H9 (cell line): ENCODE data around the gene INO80B. TPM values are rescaled to one million over a fixed set of nuclear protein-coding genes. Genes with fewer than 3 reads are reported as not detected.
A peak's percentile ranks its signal among the peaks of the same experiment; 100 is the strongest.

Experiments
- DNase-seq: peaks from one replicate; pipeline ENCODE4 v3.0.0-alpha.2; 2017
- H2AFZ ChIP-seq: one replicate; pipeline ENCODE4 v1.6.1; 2013; ENCODE audit warnings: mild to moderate bottlenecking, low read length, control low read depth, moderate library complexity
- H2AK5ac ChIP-seq: 2 replicates; pipeline ENCODE4 v1.6.1; 2013; ENCODE audit warnings: low read length, control low read depth, mixed read lengths; ENCODE audit not compliant: insufficient read length
- H2BK120ac ChIP-seq: one replicate; pipeline ENCODE4 v1.6.1; 2013; ENCODE audit warnings: low read depth, mild to moderate bottlenecking, low read length, control low read depth, inconsistent platforms; ENCODE audit not compliant: poor library complexity, severe bottlenecking
- H2BK12ac ChIP-seq: 2 replicates; pipeline ENCODE4 v1.6.1; 2013; ENCODE audit warnings: low read length, control low read depth, mixed read lengths, low read depth; ENCODE audit not compliant: insufficient read length
- H2BK15ac ChIP-seq: 2 replicates; pipeline ENCODE4 v1.6.1; 2013; ENCODE audit warnings: low read depth, low read length, control low read depth
- H2BK20ac ChIP-seq: one replicate; pipeline ENCODE4 v1.6.1; 2013; ENCODE audit warnings: low read depth, mild to moderate bottlenecking, low read length, control low read depth, inconsistent platforms; ENCODE audit not compliant: poor library complexity, severe bottlenecking
- H2BK5ac ChIP-seq: 2 replicates; pipeline ENCODE4 v1.6.1; 2013; ENCODE audit warnings: low read length, control low read depth, mixed read lengths; ENCODE audit not compliant: insufficient read length
- H3K14ac ChIP-seq: 2 replicates; pipeline ENCODE4 v1.6.1; 2013; ENCODE audit warnings: low read length, control low read depth; ENCODE audit not compliant: insufficient read depth
- H3K18ac ChIP-seq: 2 replicates; pipeline ENCODE4 v1.6.1; 2013; ENCODE audit warnings: low read depth, mild to moderate bottlenecking, mixed read lengths, low read length, control low read depth; ENCODE audit not compliant: insufficient read length
- H3K23ac ChIP-seq: 2 replicates; pipeline ENCODE4 v1.6.1; 2013; ENCODE audit warnings: low read length, control low read depth, mixed read lengths, low read depth; ENCODE audit not compliant: insufficient read length
- H3K23me2 ChIP-seq: 2 replicates; pipeline ENCODE4 v1.6.1; 2013; ENCODE audit warnings: low read depth, mild to moderate bottlenecking, mixed read lengths, low read length, control low read depth; ENCODE audit not compliant: insufficient read length, poor library complexity, severe bottlenecking
- H3K27ac ChIP-seq: 2 replicates; pipeline ENCODE4 v1.5.1; 2013; ENCODE audit warnings: low read length, control low read depth, mixed read lengths, low read depth; ENCODE audit not compliant: insufficient read length
- H3K27me3 ChIP-seq: 2 replicates; pipeline ENCODE4 v1.6.1; 2013; ENCODE audit warnings: low read length, control low read depth, inconsistent platforms; ENCODE audit not compliant: insufficient read depth
- H3K4ac ChIP-seq: 2 replicates; pipeline ENCODE4 v1.6.1; 2013; ENCODE audit warnings: low read depth, mild to moderate bottlenecking, control low read depth, inconsistent platforms, low read length, moderate library complexity
- H3K4me1 ChIP-seq: 2 replicates; pipeline ENCODE4 v1.6.1; 2013; ENCODE audit warnings: low read length, control low read depth, inconsistent platforms; ENCODE audit not compliant: insufficient read depth
- H3K4me2 ChIP-seq: 2 replicates; pipeline ENCODE4 v1.6.1; 2013; ENCODE audit warnings: low read length, control low read depth, mixed read lengths; ENCODE audit not compliant: insufficient read length, insufficient read depth
- H3K56ac ChIP-seq: 2 replicates; pipeline ENCODE4 v1.6.1; 2013; ENCODE audit warnings: low read depth, mild to moderate bottlenecking, mixed read lengths, low read length, control low read depth; ENCODE audit not compliant: insufficient read length
- H3K79me1 ChIP-seq: 2 replicates; pipeline ENCODE4 v1.6.1; 2013; ENCODE audit warnings: low read depth, mild to moderate bottlenecking, moderate library complexity, low read length, control low read depth, inconsistent platforms; ENCODE audit not compliant: insufficient read depth, poor library complexity, severe bottlenecking
- H3K79me2 ChIP-seq: 2 replicates; pipeline ENCODE4 v1.6.1; 2013; ENCODE audit warnings: low read length, control low read depth, inconsistent platforms; ENCODE audit not compliant: insufficient read depth
- H3K9ac ChIP-seq: 2 replicates; pipeline ENCODE4 v1.6.1; 2013; ENCODE audit warnings: low read length, control low read depth, mixed read lengths; ENCODE audit not compliant: insufficient read length; ENCODE audit errors: extremely low read depth
- H3K9me3 ChIP-seq: one replicate; pipeline ENCODE4 v1.6.1; 2013; ENCODE audit warnings: low read depth, low read length, inconsistent platforms; ENCODE audit not compliant: control insufficient read depth
- H3T11ph ChIP-seq: one replicate; pipeline ENCODE4 v1.6.1; 2013; ENCODE audit warnings: mild to moderate bottlenecking, low read length, control low read depth, inconsistent platforms
- H4K20me1 ChIP-seq: one replicate; pipeline ENCODE4 v1.6.1; 2013; ENCODE audit not compliant: control insufficient read depth, insufficient read length, insufficient read depth
- H4K5ac ChIP-seq: 2 replicates; pipeline ENCODE4 v1.6.1; 2013; ENCODE audit warnings: low read depth, mild to moderate bottlenecking, mixed read lengths, low read length, control low read depth; ENCODE audit not compliant: insufficient read length
- H4K8ac ChIP-seq: replicated peaks from 2 replicates; pipeline ENCODE4 v1.6.1; 2013; ENCODE audit warnings: low read length, control low read depth, mixed read lengths, low read depth; ENCODE audit not compliant: insufficient read length
- H4K91ac ChIP-seq: 2 replicates; pipeline ENCODE4 v1.6.1; 2013; ENCODE audit warnings: low read depth, mild to moderate bottlenecking, moderate library complexity, mixed read lengths, low read length, control low read depth; ENCODE audit not compliant: insufficient read length
- H3K27ac Mint-ChIP-seq, 3 experiments: 2 replicates in 2 of 3; 3 replicates in 1 of 3; pipeline ENCODE4 v1.8.0; 2020 to 2021; ENCODE audit warnings: mixed read lengths in 3 of 3, mild to moderate bottlenecking in 1 of 3, moderate library complexity in 1 of 3
- H3K27me3 Mint-ChIP-seq: 2 replicates; pipeline ENCODE4 v1.8.0; 2021; ENCODE audit warnings: low read depth, mild to moderate bottlenecking, moderate library complexity, mixed read lengths
- H3K36me3 Mint-ChIP-seq, 3 experiments: 2 replicates in 2 of 3; 3 replicates in 1 of 3; pipeline ENCODE4 v1.8.0; 2020 to 2021; ENCODE audit warnings: low read depth in 3 of 3, mixed read lengths in 3 of 3; ENCODE audit not compliant: insufficient read depth in 1 of 3
- H3K4me1 Mint-ChIP-seq, 2 experiments: 2 replicates each; pipeline ENCODE4 v1.8.0; 2020; ENCODE audit warnings: mixed read lengths in 2 of 2
- H3K4me3 Mint-ChIP-seq, 2 experiments: 2 replicates in 1 of 2; 3 replicates in 1 of 2; pipeline ENCODE4 v1.8.0; 2020 to 2021; ENCODE audit warnings: mild to moderate bottlenecking in 2 of 2, mixed read lengths in 2 of 2, moderate library complexity in 1 of 2
- H3K9me3 Mint-ChIP-seq, 2 experiments: 2 replicates in 1 of 2; 3 replicates in 1 of 2; pipeline ENCODE4 v1.8.0; 2020; ENCODE audit warnings: mild to moderate bottlenecking in 2 of 2, mixed read lengths in 2 of 2, moderate library complexity in 1 of 2
- CTCF ChIP-seq: fragments of 200-600 bp; sonication (generic); conservative IDR thresholded peaks from 3 replicates; pipeline ENCODE4 v1.8.0; 2021; ENCODE audit warnings: antibody characterized with exemption, mild to moderate bottlenecking
- WGBS: extraction: QIAGEN DNeasy Blood & Tissue Kit; methylation state at CpG from one replicate; pipeline ENCODE4 v1.1.7; 2013; ENCODE audit warnings: missing lambda C conversion rate, low lambda C conversion rate, mixed read lengths; ENCODE audit not compliant: insufficient read length; ENCODE audit errors: extremely low coverage; 5-methylcytosine and 5-hydroxymethylcytosine counted together
- total RNA-seq: library from RNA; stranded (reverse); gene quantifications from 2 replicates; pipeline ENCODE4 v1.2.1, GENCODE V29; 2021

The INO80B gene
- total RNA-seq, 1 experiment from 2014 or later = 17.6 TPM

- no peak overlapping the region for H2BK5ac ChIP-seq
- Mint-ChIP-seq H3K4me1 (peaks cover 37 to 49% of the 10 kb centered on the region in 2 experiments), H3K36me3 (peaks cover 14 to 19% (median 15%) of the 10 kb centered on the region in 3 experiments), H3K27me3 (peaks cover 86% of the 10 kb centered on the region), H3K27ac (no peak overlapping the region), H3K4me3 (peak overlapping the region; percentile 75 to 82), H3K9me3 (peaks cover 0 to 2% of the 10 kb centered on the region in 2 experiments; a peak in 2 of 5 replicates)
- no peaks in the 10 kb centered on the region for H3K4me1 ChIP-seq
- no peak overlapping the region for H2BK12ac ChIP-seq
- no peak overlapping the region for H3K18ac ChIP-seq
- peak; percentile 66 for DNase-seq
- H3K9ac ChIP-seq = no peak overlapping the region
- no peak overlapping the region for H4K5ac ChIP-seq
- no peak overlapping the region for H3K27ac ChIP-seq
- peaks cover 32% of the 10 kb centered on the region for H3K23me2 ChIP-seq
- H3K23ac ChIP-seq = no peak overlapping the region
- no peaks in the 10 kb centered on the region for H3K79me2 ChIP-seq
- H3K4ac ChIP-seq = no peak overlapping the region
- H3K56ac ChIP-seq = no peak overlapping the region
- H2BK120ac ChIP-seq = no peak overlapping the region
- no peaks in the 10 kb centered on the region for H3K9me3 ChIP-seq
- peaks cover 72% of the 10 kb centered on the region for H3K27me3 ChIP-seq
- H3K79me1 ChIP-seq = no peaks in the 10 kb centered on the region
- H2BK15ac ChIP-seq = no peak overlapping the region
- no peaks in the 10 kb centered on the region for H4K20me1 ChIP-seq
- no peak for TF ChIP-seq CTCF
- no peak overlapping the region for H4K91ac ChIP-seq
- peak overlapping the region; percentile 59 for H3K4me2 ChIP-seq
- H3K14ac ChIP-seq = no peak overlapping the region
- no CpG with 5 or more reads among the region's 61 CpGs for WGBS
- no peak overlapping the region for H2AK5ac ChIP-seq
- no peak overlapping the region for H3T11ph ChIP-seq
- no peak overlapping the region for H2AFZ ChIP-seq
- H2BK20ac ChIP-seq = no peak overlapping the region
- no peak overlapping the region for H4K8ac ChIP-seq
Observed at GRCh38 chr2:74497777-74498499, 43.1 kb downstream of the INO80B start.
